DND-41 (cell line): ENCODE measurements around the gene XPR1.

Experiments used
- ATAC-seq: fragments of 200-7000 bp; cut with Tn5 transposase; 3 replicates; pipeline ENCODE4 v1.9.1; 2021; ENCODE audit warnings: low read depth; ENCODE audit not compliant: insufficient read depth
- DNase-seq: peaks from one replicate; pipeline ENCODE4 v3.0.0-alpha.2; 2020
- H2AFZ ChIP-seq: 2 replicates; pipeline ENCODE4 v1.6.0; 2012; ENCODE audit warnings: low read depth, low read length
- H3K27ac ChIP-seq: 2 replicates; pipeline ENCODE4 v1.5.1; 2012; ENCODE audit warnings: low read length, inconsistent platforms
- H3K27me3 ChIP-seq: fragments of 200-600 bp; sonication (generic); 2 replicates; pipeline ENCODE4 v1.6.0; 2012; ENCODE audit warnings: low read length, mild to moderate bottlenecking, inconsistent platforms; ENCODE audit not compliant: insufficient read depth, poor library complexity
- H3K36me3 ChIP-seq: 2 replicates; pipeline ENCODE4 v1.5.1; 2012; ENCODE audit warnings: low read length, inconsistent platforms; ENCODE audit not compliant: insufficient read depth
- H3K4me1 ChIP-seq: 2 replicates; pipeline ENCODE4 v1.5.1; 2012; ENCODE audit warnings: mild to moderate bottlenecking, low read length; ENCODE audit not compliant: insufficient read depth
- H3K4me2 ChIP-seq: 2 replicates; pipeline ENCODE4 v1.6.0; 2012; ENCODE audit warnings: mild to moderate bottlenecking, moderate library complexity, low read length, inconsistent platforms; ENCODE audit not compliant: insufficient read depth
- H3K4me3 ChIP-seq, 2 experiments: fragments of 200-600 bp in 1 of 2; shearing (Covaris generic) in 1 of 2; 2 replicates each; pipeline ENCODE4 v1.5.1; 2012 to 2016; ENCODE audit warnings: inconsistent platforms in 2 of 2, low read length in 2 of 2, mild to moderate bottlenecking in 2 of 2, low read depth in 1 of 2, moderate library complexity in 1 of 2
- H3K79me2 ChIP-seq: 2 replicates; pipeline ENCODE4 v1.6.0; 2012; ENCODE audit warnings: low read length, inconsistent platforms; ENCODE audit not compliant: insufficient read depth
- H3K9ac ChIP-seq: 2 replicates; pipeline ENCODE4 v1.6.0; 2012; ENCODE audit warnings: low read depth, mild to moderate bottlenecking, inconsistent platforms, low read length, moderate library complexity
- H3K9me3 ChIP-seq: 2 replicates; pipeline ENCODE4 v1.5.1; 2012; ENCODE audit warnings: low read length, moderate library complexity, mild to moderate bottlenecking, inconsistent platforms; ENCODE audit not compliant: insufficient read depth, severe bottlenecking
- H4K20me1 ChIP-seq: 2 replicates; pipeline ENCODE4 v1.6.0; 2012; ENCODE audit warnings: low read length; ENCODE audit not compliant: insufficient read depth
- EZH2 ChIP-seq: IDR thresholded peaks from 3 replicates; pipeline ENCODE4 v1.6.1; 2012; ENCODE audit warnings: borderline replicate concordance, low read depth, mild to moderate bottlenecking, moderate library complexity, low read length, inconsistent platforms; ENCODE audit not compliant: severe bottlenecking
- TF ChIP-seq, protein P1 (sequence below): IDR thresholded peaks from 2 replicates; pipeline ENCODE4 v1.5.1; 2012; ENCODE audit warnings: borderline replicate concordance, low read length, moderate library complexity, mild to moderate bottlenecking; ENCODE audit not compliant: poor library complexity, severe bottlenecking; ENCODE audit errors: extremely low read depth

The XPR1 gene

GRCh38 chr1:180623579-180624347, 8.1 kb upstream of the XPR1 start:
- H3K27ac ChIP-seq: no peak overlapping the region
- H3K27me3 ChIP-seq: no peaks in the 10 kb centered on the region
- no peaks in the 10 kb centered on the region for H4K20me1 ChIP-seq
- H3K4me3 ChIP-seq: no peak overlapping the region
- H3K9me3 ChIP-seq: no peaks in the 10 kb centered on the region
- no peak overlapping the region for H3K4me2 ChIP-seq
- H2AFZ ChIP-seq: no peak overlapping the region
- DNase-seq (no peak), ATAC-seq (no peak)
- no peaks in the 10 kb centered on the region for H3K79me2 ChIP-seq
- no peaks in the 10 kb centered on the region for H3K36me3 ChIP-seq
- TF ChIP-seq, protein P1, sequence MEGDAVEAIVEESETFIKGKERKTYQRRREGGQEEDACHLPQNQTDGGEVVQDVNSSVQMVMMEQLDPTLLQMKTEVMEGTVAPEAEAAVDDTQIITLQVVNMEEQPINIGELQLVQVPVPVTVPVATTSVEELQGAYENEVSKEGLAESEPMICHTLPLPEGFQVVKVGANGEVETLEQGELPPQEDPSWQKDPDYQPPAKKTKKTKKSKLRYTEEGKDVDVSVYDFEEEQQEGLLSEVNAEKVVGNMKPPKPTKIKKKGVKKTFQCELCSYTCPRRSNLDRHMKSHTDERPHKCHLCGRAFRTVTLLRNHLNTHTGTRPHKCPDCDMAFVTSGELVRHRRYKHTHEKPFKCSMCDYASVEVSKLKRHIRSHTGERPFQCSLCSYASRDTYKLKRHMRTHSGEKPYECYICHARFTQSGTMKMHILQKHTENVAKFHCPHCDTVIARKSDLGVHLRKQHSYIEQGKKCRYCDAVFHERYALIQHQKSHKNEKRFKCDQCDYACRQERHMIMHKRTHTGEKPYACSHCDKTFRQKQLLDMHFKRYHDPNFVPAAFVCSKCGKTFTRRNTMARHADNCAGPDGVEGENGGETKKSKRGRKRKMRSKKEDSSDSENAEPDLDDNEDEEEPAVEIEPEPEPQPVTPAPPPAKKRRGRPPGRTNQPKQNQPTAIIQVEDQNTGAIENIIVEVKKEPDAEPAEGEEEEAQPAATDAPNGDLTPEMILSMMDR: no peak
- no peak for TF ChIP-seq EZH2
- no peak overlapping the region for H3K9ac ChIP-seq
- H3K4me1 ChIP-seq: no peaks in the 10 kb centered on the region

DNA sequence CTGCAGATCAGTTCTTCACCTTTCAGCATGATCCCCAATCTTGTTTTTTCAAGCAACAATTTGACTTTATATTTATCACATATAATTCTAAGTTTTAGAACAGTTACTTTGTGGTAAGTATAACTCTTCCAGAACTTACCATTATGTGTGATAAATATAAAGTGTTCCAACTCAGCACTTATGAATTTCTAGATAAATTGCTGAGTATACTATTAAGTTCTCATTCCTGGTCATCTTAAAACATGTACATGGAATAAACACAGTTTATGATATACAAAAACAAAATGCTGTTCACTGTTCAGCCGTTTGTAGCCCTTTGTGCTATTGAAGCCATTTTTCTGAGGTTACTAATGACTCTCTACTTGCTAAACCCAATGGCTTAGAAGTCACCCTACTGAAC, 5.1 kb upstream of the XPR1 start:
- ATAC-seq: no peak
- TF ChIP-seq, protein P1: no peak
- no peak for TF ChIP-seq EZH2

DNA sequence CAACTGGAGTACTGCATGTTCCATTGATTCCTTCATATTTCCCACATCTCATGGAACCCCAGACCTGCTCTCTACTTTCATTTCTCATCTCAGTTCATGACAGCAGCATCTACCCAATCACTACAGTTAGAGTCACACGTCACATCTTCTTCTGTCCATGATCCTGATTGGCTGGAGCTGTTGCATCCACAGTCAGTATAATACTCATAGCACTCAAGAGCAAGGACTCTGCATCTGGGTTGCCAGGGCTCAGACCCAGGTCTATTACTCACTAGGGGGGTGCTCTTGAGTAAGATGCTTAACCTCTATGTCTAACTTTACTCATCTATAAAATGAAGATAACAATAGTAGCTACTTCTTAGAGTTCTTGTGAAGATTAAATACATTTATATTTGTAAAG, 4.4 kb upstream of the XPR1 start:
- H2AFZ ChIP-seq: no peak overlapping the region
- H3K9ac ChIP-seq: no peak overlapping the region
- no peak overlapping the region for H3K4me2 ChIP-seq
- no peaks in the 10 kb centered on the region for H4K20me1 ChIP-seq
- H3K36me3 ChIP-seq: no peaks in the 10 kb centered on the region
- H3K27me3 ChIP-seq: no peaks in the 10 kb centered on the region
- DNase-seq: no peak
- H3K9me3 ChIP-seq: no peaks in the 10 kb centered on the region
- TF ChIP-seq EZH2: no peak
- TF ChIP-seq, protein P1: no peak
- peaks cover 14% of the 10 kb centered on the region for H3K4me1 ChIP-seq
- ATAC-seq: no peak
- H3K79me2 ChIP-seq: peaks cover 4% of the 10 kb centered on the region
- no peak overlapping the region for H3K4me3 ChIP-seq
- no peak overlapping the region for H3K27ac ChIP-seq

More for the DNA sequence above, 5.1 kb upstream of the XPR1 start:
- no peaks in the 10 kb centered on the region for H3K79me2 ChIP-seq
- no peaks in the 10 kb centered on the region for H4K20me1 ChIP-seq
- peaks cover 14% of the 10 kb centered on the region for H3K4me1 ChIP-seq
- no peak overlapping the region for H3K4me3 ChIP-seq
- no peak overlapping the region for H3K27ac ChIP-seq
- no peaks in the 10 kb centered on the region for H3K27me3 ChIP-seq
- H3K9ac ChIP-seq: no peak overlapping the region
- H3K4me2 ChIP-seq: no peak overlapping the region
- no peaks in the 10 kb centered on the region for H3K36me3 ChIP-seq
- H2AFZ ChIP-seq: no peak overlapping the region
- DNase-seq: no peak
- H3K9me3 ChIP-seq: no peaks in the 10 kb centered on the region

- ATAC-seq (no peak), DNase-seq (no peak)
- no peak for TF ChIP-seq EZH2
- TF ChIP-seq, protein P1: no peak
- Histone ChIP-seq H3K4me2 (no peak overlapping the region), H3K9me3 (no peaks in the 10 kb centered on the region), H3K27ac (no peak overlapping the region), H3K79me2 (peaks cover 17% of the 10 kb centered on the region), H3K4me3 (no peak overlapping the region), H3K27me3 (no peaks in the 10 kb centered on the region), H4K20me1 (peaks cover 3% of the 10 kb centered on the region; the same call in 1 of the 2 replicates), H2AFZ (no peak overlapping the region), H3K36me3 (no peaks in the 10 kb centered on the region), H3K4me1 (peaks cover 26% of the 10 kb centered on the region), H3K9ac (no peak overlapping the region)
Measured at GRCh38 chr1:180628646-180629045, 3.2 kb upstream of the XPR1 start.
